PFSK-1 (cell line): ENCODE results near the gene PROK2.

Source experiments
- POLR2AphosphoS5 ChIP-seq: IDR thresholded peaks from 2 replicates; pipeline ENCODE4 v1.6.1; 2012; ENCODE audit warnings: low read depth, mild to moderate bottlenecking, control low read depth, low read length, moderate library complexity
- TAF1 ChIP-seq: IDR thresholded peaks from 2 replicates; pipeline ENCODE4 v1.6.1; 2012; ENCODE audit warnings: low read length, control low read depth, borderline replicate concordance; ENCODE audit not compliant: insufficient read depth
- TF ChIP-seq, protein P1 (sequence below), 2 experiments: IDR thresholded peaks; 2 replicates each; pipeline versions ENCODE4 v1.6.1 to v1.8.0; 2011 to 2012; ENCODE audit warnings: low read depth in 2 of 2, low read length in 2 of 2, control low read depth in 1 of 2, inconsistent platforms in 1 of 2, mild to moderate bottlenecking in 1 of 2, moderate library complexity in 1 of 2; ENCODE audit not compliant: insufficient read depth in 1 of 2

DNA sequence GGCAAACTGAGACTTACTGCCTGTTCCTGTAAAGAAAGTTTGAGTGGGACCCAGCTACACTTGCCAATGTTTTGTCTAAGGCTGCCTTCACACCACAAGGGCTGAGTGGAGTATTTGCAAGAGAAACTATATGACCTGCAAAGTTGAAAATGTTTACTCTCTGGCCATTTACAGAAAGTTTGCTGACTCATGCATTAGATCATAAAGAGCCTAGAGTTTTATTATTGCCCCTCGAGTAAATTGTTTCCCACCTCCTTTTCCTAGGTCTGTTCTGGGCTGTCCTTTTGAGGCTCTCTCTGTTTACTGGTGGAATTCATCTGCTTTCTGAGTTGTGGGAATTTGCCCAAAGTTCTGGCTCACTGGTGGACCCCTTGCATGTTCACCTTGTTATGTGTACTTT is 6.7 kb upstream of the PROK2 start:
- TF ChIP-seq TAF1 (no peak), POLR2AphosphoS5 (no peak)
- TF ChIP-seq, protein P1, sequence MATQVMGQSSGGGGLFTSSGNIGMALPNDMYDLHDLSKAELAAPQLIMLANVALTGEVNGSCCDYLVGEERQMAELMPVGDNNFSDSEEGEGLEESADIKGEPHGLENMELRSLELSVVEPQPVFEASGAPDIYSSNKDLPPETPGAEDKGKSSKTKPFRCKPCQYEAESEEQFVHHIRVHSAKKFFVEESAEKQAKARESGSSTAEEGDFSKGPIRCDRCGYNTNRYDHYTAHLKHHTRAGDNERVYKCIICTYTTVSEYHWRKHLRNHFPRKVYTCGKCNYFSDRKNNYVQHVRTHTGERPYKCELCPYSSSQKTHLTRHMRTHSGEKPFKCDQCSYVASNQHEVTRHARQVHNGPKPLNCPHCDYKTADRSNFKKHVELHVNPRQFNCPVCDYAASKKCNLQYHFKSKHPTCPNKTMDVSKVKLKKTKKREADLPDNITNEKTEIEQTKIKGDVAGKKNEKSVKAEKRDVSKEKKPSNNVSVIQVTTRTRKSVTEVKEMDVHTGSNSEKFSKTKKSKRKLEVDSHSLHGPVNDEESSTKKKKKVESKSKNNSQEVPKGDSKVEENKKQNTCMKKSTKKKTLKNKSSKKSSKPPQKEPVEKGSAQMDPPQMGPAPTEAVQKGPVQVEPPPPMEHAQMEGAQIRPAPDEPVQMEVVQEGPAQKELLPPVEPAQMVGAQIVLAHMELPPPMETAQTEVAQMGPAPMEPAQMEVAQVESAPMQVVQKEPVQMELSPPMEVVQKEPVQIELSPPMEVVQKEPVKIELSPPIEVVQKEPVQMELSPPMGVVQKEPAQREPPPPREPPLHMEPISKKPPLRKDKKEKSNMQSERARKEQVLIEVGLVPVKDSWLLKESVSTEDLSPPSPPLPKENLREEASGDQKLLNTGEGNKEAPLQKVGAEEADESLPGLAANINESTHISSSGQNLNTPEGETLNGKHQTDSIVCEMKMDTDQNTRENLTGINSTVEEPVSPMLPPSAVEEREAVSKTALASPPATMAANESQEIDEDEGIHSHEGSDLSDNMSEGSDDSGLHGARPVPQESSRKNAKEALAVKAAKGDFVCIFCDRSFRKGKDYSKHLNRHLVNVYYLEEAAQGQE (IDR thresholded peaks at IDR 0.05; ENCODE audit: insufficient read depth in 1 of 2, low read depth in 2 of 2, low read length in 2 of 2) = no peak
